GM21717 (cell line): ENCODE data around the gene UIMC1.

Experiments
- ATAC-seq: cut with Tn5 transposase; IDR thresholded peaks from one replicate; pipeline ENCODE4 v1.9.1; 2021; ENCODE audit warnings: mild to moderate bottlenecking, moderate library complexity; ENCODE audit not compliant: unreplicated experiment

The UIMC1 gene

GRCh38 chr5:176887252-176887849 is 119.2 kb downstream of the UIMC1 start:
- ATAC-seq = no peak

- ATAC-seq = no peak
Observed at GRCh38 chr5:176886336-176887251, 120.0 kb downstream of the UIMC1 start.

GRCh38 chr5:176884571-176884890 is 122.0 kb downstream of the UIMC1 start:
- ATAC-seq = no peak

- no peak for ATAC-seq
Observed at GRCh38 chr5:176883700-176884570, 122.6 kb downstream of the UIMC1 start.

GRCh38 chr5:176882567-176882903 is 124.0 kb downstream of the UIMC1 start:
- no peak for ATAC-seq

GRCh38 chr5:176881816-176882566 is 124.6 kb downstream of the UIMC1 start:
- ATAC-seq = no peak

GRCh38 chr5:176881021-176881749 is 125.4 kb downstream of the UIMC1 start:
- no peak for ATAC-seq

GRCh38 chr5:176880366-176881020 is 126.1 kb downstream of the UIMC1 start:
- ATAC-seq = no peak

GRCh38 chr5:176879663-176880361 is 126.8 kb downstream of the UIMC1 start:
- no peak for ATAC-seq

GRCh38 chr5:176878906-176879662 is 127.5 kb downstream of the UIMC1 start:
- no peak for ATAC-seq

GRCh38 chr5:176878463-176878862 is 128.1 kb downstream of the UIMC1 start:
- no peak for ATAC-seq

GRCh38 chr5:176877793-176878331 is 128.7 kb downstream of the UIMC1 start:
- no peak for ATAC-seq

GRCh38 chr5:176876506-176877431 is 129.8 kb downstream of the UIMC1 start:
- no peak for ATAC-seq

- no peak for ATAC-seq
Observed at GRCh38 chr5:176875783-176876505, 130.6 kb downstream of the UIMC1 start.

- no peak for ATAC-seq
Observed at GRCh38 chr5:176875014-176875550, 131.5 kb downstream of the UIMC1 start.

GRCh38 chr5:176874198-176874780 is 132.3 kb downstream of the UIMC1 start:
- ATAC-seq = no peak
